ENCODE results near the gene DHRS7B.

GRCh38 chr17:21177854-21178600 lies 51.3 kb downstream of the DHRS7B start:
- TF ChIP-seq CTCF (IDR thresholded peaks at IDR 0.05) (no peak), POLR2AphosphoS5 (IDR thresholded peaks at IDR 0.05; ENCODE audit: insufficient read depth in 1 of 2, low read depth in 1 of 2) (no peak)
